Neural progenitor cell (in vitro differentiated cells): Measurements from ENCODE around the gene TMEM266. TPM values are rescaled to one million over a fixed set of nuclear protein-coding genes. Genes with fewer than 3 reads are reported as not detected.

ENCODE experiments used
- DNase-seq: peaks from one replicate; pipeline ENCODE4 v3.0.0-alpha.2; 2016; ENCODE audit warnings: low spot score
- H2AFZ ChIP-seq: fragments of 200-600 bp; sonication (generic); replicated peaks from 2 replicates; pipeline ENCODE4 v1.6.1; 2016; ENCODE audit warnings: antibody characterized with exemption
- H3F3A ChIP-seq: fragments of 200-600 bp; sonication (generic); 2 replicates; pipeline ENCODE4 v1.6.1; 2016; ENCODE audit warnings: antibody characterized with exemption, low read depth
- H3K27ac ChIP-seq: fragments of 200-600 bp; sonication (generic); 2 replicates; pipeline ENCODE4 v1.5.1; 2016; ENCODE audit warnings: mild to moderate bottlenecking
- H3K27me3 ChIP-seq: fragments of 200-600 bp; sonication (generic); 2 replicates; pipeline ENCODE4 v1.6.1; 2016; ENCODE audit warnings: mild to moderate bottlenecking, moderate library complexity
- H3K36me3 ChIP-seq: fragments of 200-600 bp; sonication (generic); 2 replicates; pipeline ENCODE4 v1.5.1; 2016
- H3K4me1 ChIP-seq: fragments of 200-600 bp; sonication (generic); 2 replicates; pipeline ENCODE4 v1.6.1; 2016; ENCODE audit warnings: mixed run types
- H3K4me2 ChIP-seq: fragments of 200-600 bp; sonication (generic); 2 replicates; pipeline ENCODE4 v1.6.1; 2016
- H3K4me3 ChIP-seq: fragments of 200-600 bp; sonication (generic); 2 replicates; pipeline ENCODE4 v1.5.1; 2016
- H3K79me2 ChIP-seq: fragments of 200-600 bp; sonication (generic); 2 replicates; pipeline ENCODE4 v1.6.1; 2016; ENCODE audit warnings: low read depth
- H3K9ac ChIP-seq: fragments of 200-600 bp; sonication (generic); 2 replicates; pipeline ENCODE4 v1.6.1; 2016
- H3K9me3 ChIP-seq: fragments of 200-600 bp; sonication (generic); 2 replicates; pipeline ENCODE4 v1.5.1; 2016; ENCODE audit warnings: low read depth
- H4K20me1 ChIP-seq: fragments of 200-600 bp; sonication (generic); 2 replicates; pipeline ENCODE4 v1.6.1; 2016; ENCODE audit warnings: low read depth
- H3K27ac Mint-ChIP-seq: 3 replicates; pipeline ENCODE4 v1.8.0; 2021; ENCODE audit warnings: mixed read lengths
- H3K27me3 Mint-ChIP-seq: 2 replicates; pipeline ENCODE4 v1.8.0; 2022; ENCODE audit warnings: low read depth, mild to moderate bottlenecking, inconsistent platforms, moderate library complexity, mixed read lengths; ENCODE audit not compliant: insufficient read depth
- H3K36me3 Mint-ChIP-seq: 3 replicates; pipeline ENCODE4 v1.8.0; 2021; ENCODE audit warnings: mixed read lengths
- H3K4me1 Mint-ChIP-seq: 3 replicates; pipeline ENCODE4 v1.8.0; 2021; ENCODE audit warnings: mixed read lengths
- H3K4me3 Mint-ChIP-seq: 3 replicates; pipeline ENCODE4 v1.8.0; 2021; ENCODE audit warnings: mild to moderate bottlenecking, moderate library complexity, mixed read lengths
- H3K9me3 Mint-ChIP-seq: 3 replicates; pipeline ENCODE4 v1.8.0; 2020; ENCODE audit warnings: mixed read lengths
- EZH2 ChIP-seq: fragments of 200-600 bp; sonication (generic); IDR thresholded peaks from 2 replicates; pipeline ENCODE4 v1.6.1; 2017; ENCODE audit warnings: antibody characterized with exemption, mild to moderate bottlenecking, moderate library complexity
- EZH2phosphoT487 ChIP-seq: fragments of 200-600 bp; sonication (generic); IDR thresholded peaks from 2 replicates; pipeline ENCODE4 v1.6.1; 2017; ENCODE audit warnings: antibody characterized with exemption
- total RNA-seq: library from RNA; depleted of rRNA; stranded (reverse); fragments of >200 nt; gene quantifications from 2 replicates; pipeline ENCODE4 v1.2.3, GENCODE V29; 2015; ENCODE audit warnings: low replicate concordance
- TF ChIP-seq, protein P1 (sequence below): fragments of 200-600 bp; sonication (generic); IDR thresholded peaks from 2 replicates; pipeline ENCODE4 v1.5.1; 2017; ENCODE audit warnings: antibody characterized with exemption, mild to moderate bottlenecking

Gene TMEM266
- total RNA-seq, 1 donor from 2014 or later: 0.43 TPM

DNA sequence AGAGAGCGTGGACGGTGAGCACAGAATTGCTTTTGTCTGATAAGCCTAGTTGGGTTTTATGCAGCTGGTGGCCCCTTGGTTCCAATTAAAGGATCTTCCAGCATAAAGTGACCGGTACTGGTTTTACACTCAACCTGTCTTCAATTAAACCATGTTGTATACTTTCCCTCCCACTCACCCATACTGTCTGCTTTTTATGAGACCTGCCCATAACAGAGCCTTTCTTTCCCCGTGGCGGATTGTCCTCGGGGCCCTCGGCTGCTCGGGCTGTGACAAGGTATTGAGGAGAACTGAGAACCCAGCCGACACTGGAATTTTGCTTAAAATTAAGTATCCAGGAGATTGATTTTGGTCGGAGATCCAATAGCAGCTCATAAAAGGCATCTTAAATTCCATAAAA is 98.4 kb downstream of the TMEM266 start:
- peaks cover 8% of the 10 kb centered on the region for H3K4me1 Mint-ChIP-seq
- H3K27me3 Mint-ChIP-seq: peaks cover 3% of the 10 kb centered on the region
- Histone ChIP-seq H3F3A (no peaks in the 10 kb centered on the region), H3K4me1 (no peaks in the 10 kb centered on the region), H2AFZ (no peak overlapping the region), H3K9me3 (no peaks in the 10 kb centered on the region), H3K9ac (no peak overlapping the region), H3K27ac (no peak overlapping the region), H3K4me3 (no peak overlapping the region), H3K79me2 (no peaks in the 10 kb centered on the region), H3K27me3 (no peaks in the 10 kb centered on the region), H3K4me2 (no peak overlapping the region), H3K36me3 (no peaks in the 10 kb centered on the region), H4K20me1 (no peaks in the 10 kb centered on the region)
- no peak for DNase-seq
- no peak overlapping the region for H3K27ac Mint-ChIP-seq
- no peaks in the 10 kb centered on the region for H3K9me3 Mint-ChIP-seq
- H3K4me3 Mint-ChIP-seq: no peak overlapping the region
- TF ChIP-seq, protein P1, sequence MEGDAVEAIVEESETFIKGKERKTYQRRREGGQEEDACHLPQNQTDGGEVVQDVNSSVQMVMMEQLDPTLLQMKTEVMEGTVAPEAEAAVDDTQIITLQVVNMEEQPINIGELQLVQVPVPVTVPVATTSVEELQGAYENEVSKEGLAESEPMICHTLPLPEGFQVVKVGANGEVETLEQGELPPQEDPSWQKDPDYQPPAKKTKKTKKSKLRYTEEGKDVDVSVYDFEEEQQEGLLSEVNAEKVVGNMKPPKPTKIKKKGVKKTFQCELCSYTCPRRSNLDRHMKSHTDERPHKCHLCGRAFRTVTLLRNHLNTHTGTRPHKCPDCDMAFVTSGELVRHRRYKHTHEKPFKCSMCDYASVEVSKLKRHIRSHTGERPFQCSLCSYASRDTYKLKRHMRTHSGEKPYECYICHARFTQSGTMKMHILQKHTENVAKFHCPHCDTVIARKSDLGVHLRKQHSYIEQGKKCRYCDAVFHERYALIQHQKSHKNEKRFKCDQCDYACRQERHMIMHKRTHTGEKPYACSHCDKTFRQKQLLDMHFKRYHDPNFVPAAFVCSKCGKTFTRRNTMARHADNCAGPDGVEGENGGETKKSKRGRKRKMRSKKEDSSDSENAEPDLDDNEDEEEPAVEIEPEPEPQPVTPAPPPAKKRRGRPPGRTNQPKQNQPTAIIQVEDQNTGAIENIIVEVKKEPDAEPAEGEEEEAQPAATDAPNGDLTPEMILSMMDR: no peak
- TF ChIP-seq EZH2phosphoT487: no peak
- TF ChIP-seq EZH2: no peak
- no peaks in the 10 kb centered on the region for H3K36me3 Mint-ChIP-seq

DNA sequence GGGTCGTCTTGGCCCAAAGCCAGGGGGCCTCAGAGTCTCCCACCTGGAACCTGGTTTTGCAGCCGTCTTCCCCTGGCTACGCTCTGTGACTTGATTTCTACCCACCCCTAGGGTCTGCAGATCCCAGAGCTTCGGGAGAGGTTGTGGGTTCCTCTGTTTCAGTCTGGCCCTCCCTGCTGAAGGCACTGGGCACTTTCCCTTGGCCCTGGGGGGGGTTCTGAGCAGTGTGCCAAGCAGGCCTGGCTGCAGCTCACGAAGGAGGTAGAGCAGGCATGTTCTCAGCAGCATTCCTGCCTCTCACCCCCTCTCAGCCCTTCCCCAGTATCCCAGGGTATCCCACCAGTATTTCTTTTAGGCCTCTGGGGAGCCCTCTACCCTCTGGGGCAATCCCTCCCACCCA is 99.0 kb downstream of the TMEM266 start:
- Histone ChIP-seq H3K27me3 (no peaks in the 10 kb centered on the region), H3K4me2 (no peak overlapping the region), H3F3A (no peaks in the 10 kb centered on the region), H3K36me3 (no peaks in the 10 kb centered on the region), H4K20me1 (no peaks in the 10 kb centered on the region), H3K9ac (no peak overlapping the region), H2AFZ (no peak overlapping the region), H3K4me1 (no peaks in the 10 kb centered on the region), H3K27ac (no peak overlapping the region), H3K79me2 (no peaks in the 10 kb centered on the region), H3K9me3 (no peaks in the 10 kb centered on the region), H3K4me3 (no peak overlapping the region)
- H3K27ac Mint-ChIP-seq: no peak overlapping the region
- no peak for DNase-seq
- H3K4me1 Mint-ChIP-seq: peaks cover 11% of the 10 kb centered on the region
- no peaks in the 10 kb centered on the region for H3K36me3 Mint-ChIP-seq
- peaks cover 3% of the 10 kb centered on the region for H3K27me3 Mint-ChIP-seq
- no peaks in the 10 kb centered on the region for H3K9me3 Mint-ChIP-seq
- H3K4me3 Mint-ChIP-seq: no peak overlapping the region
- TF ChIP-seq, protein P1: no peak
- TF ChIP-seq EZH2phosphoT487 (no peak), EZH2 (no peak)

DNA sequence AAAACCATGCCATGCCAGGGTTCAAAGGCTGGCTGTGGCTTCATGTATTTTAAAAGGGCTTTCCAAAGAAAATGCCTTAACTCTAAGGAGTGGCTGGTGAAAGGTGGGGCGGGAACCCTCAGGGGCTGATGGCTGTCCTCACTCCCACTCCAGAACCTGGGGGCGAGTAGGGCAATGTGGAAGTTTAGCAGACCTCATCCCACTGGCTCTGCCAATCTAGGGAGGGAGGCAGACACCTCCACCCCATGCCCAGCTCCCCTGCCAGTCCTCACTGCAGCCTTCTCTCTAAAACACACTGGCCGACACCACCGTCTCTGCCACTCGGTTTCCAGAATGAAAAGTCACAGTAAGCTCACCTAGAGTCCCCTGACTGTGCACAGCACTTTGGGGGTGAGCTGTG is 99.5 kb downstream of the TMEM266 start:
- Histone ChIP-seq H3K27ac (no peak overlapping the region), H3K4me3 (no peak overlapping the region), H3K27me3 (no peaks in the 10 kb centered on the region), H3K4me2 (no peak overlapping the region), H3K9me3 (no peaks in the 10 kb centered on the region), H3F3A (no peaks in the 10 kb centered on the region), H3K4me1 (no peaks in the 10 kb centered on the region), H2AFZ (no peak overlapping the region), H4K20me1 (no peaks in the 10 kb centered on the region), H3K9ac (no peak overlapping the region), H3K79me2 (no peaks in the 10 kb centered on the region), H3K36me3 (no peaks in the 10 kb centered on the region)
- H3K27ac Mint-ChIP-seq: no peak overlapping the region
- H3K4me1 Mint-ChIP-seq: peaks cover 14% of the 10 kb centered on the region
- no peak overlapping the region for H3K4me3 Mint-ChIP-seq
- no peaks in the 10 kb centered on the region for H3K36me3 Mint-ChIP-seq
- TF ChIP-seq, protein P1: no peak
- no peak for TF ChIP-seq EZH2
- DNase-seq: no peak
- H3K9me3 Mint-ChIP-seq: no peaks in the 10 kb centered on the region
- H3K27me3 Mint-ChIP-seq: peaks cover 3% of the 10 kb centered on the region
